Fibroblast of mammary gland (primary cell): Measurements from ENCODE around the gene AHRR.

ENCODE experiments used
- DNase-seq: peaks from one replicate; pipeline ENCODE4 v3.0.0-alpha.2; 2010; ENCODE audit warnings: low read depth
- H3K4me3 ChIP-seq: 2 replicates; pipeline ENCODE4 v1.5.1; 2011; ENCODE audit warnings: low read depth, mild to moderate bottlenecking, low read length, moderate library complexity; ENCODE audit not compliant: control insufficient read depth
- TF ChIP-seq, protein P1 (sequence below): conservative IDR thresholded peaks from 2 replicates; pipeline ENCODE4 v1.5.1; 2011; ENCODE audit warnings: low read depth, low read length, inconsistent platforms; ENCODE audit not compliant: control insufficient read depth, insufficient read depth

The AHRR gene

DNA sequence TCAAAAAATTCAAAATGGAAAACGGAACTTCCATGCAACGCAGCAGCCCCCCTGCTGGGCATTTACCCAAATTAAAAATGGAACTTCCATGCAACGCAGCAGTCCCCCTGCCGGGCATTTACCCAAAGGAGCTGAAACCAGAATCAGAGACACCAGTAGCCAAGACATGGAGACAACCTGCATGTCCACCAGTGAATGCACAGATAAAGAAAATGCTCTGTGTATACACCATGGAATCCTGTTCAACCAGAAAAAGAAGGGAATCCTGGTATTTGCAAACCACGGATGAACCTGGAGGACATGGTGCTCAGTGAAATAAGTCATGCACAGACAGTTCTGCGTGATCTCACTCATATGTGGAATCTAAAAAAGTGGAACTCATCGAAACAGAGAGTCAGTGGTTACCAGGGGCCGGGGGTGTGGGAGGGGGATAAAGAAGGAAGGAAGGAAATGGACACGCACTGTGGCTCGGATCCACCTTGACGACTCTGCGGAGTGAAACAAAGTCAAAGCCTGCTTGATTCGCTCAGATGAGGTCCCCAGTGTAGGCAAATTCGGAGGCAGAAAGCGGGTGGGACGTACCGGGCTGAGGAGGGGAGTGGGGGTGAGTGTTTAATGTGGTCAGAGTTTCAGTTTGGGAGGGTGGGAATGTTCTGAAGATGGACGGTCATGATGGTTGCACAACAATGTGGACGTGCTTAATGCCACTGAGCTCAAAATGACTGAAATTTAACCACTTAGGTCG lies 81.3 kb downstream of the AHRR start:
- DNase-seq = no peak
- H3K4me3 ChIP-seq = no peak overlapping the region

GRCh38 chr5:403995-404394 lies 82.5 kb downstream of the AHRR start:
- TF ChIP-seq, protein P1, sequence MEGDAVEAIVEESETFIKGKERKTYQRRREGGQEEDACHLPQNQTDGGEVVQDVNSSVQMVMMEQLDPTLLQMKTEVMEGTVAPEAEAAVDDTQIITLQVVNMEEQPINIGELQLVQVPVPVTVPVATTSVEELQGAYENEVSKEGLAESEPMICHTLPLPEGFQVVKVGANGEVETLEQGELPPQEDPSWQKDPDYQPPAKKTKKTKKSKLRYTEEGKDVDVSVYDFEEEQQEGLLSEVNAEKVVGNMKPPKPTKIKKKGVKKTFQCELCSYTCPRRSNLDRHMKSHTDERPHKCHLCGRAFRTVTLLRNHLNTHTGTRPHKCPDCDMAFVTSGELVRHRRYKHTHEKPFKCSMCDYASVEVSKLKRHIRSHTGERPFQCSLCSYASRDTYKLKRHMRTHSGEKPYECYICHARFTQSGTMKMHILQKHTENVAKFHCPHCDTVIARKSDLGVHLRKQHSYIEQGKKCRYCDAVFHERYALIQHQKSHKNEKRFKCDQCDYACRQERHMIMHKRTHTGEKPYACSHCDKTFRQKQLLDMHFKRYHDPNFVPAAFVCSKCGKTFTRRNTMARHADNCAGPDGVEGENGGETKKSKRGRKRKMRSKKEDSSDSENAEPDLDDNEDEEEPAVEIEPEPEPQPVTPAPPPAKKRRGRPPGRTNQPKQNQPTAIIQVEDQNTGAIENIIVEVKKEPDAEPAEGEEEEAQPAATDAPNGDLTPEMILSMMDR = no peak
- no peak for DNase-seq
- no peak overlapping the region for H3K4me3 ChIP-seq

More for the DNA sequence above, 81.3 kb downstream of the AHRR start:
- TF ChIP-seq, protein P1 = no peak

DNA sequence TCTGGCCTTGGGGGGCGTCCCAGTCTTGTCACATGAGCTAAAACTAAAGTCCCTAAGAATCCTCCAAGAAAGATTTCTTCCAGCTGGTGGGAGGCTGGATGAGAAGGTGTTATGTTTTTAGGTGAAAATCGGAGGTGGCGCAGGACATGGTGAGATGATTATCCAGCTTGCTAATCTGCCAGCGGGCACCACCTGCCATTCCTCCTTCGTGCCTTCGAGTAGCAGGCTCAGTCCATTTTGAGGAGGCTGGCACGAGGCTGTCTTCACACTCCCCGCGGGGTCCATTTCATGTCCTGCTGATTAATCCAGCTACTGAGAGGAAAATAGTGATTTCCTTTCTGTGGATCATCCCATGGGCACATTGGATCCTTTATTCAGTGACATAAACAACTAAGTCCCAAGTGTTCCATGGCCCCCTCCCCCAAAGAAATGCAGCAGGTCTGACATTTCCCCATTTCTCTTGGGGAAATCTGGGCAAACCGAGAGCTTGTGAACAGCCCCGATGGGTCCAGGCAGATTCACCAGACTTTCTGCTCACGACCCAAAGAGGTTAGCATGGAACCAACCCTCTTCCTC lies 83.2 kb downstream of the AHRR start:
- TF ChIP-seq, protein P1 = no peak

GRCh38 chr5:405421-405820 lies 83.9 kb downstream of the AHRR start:
- no peak for DNase-seq
- TF ChIP-seq, protein P1 = no peak
- no peak overlapping the region for H3K4me3 ChIP-seq

More for the DNA sequence above, 83.2 kb downstream of the AHRR start:
- DNase-seq = no peak
- H3K4me3 ChIP-seq = no peak overlapping the region

DNA sequence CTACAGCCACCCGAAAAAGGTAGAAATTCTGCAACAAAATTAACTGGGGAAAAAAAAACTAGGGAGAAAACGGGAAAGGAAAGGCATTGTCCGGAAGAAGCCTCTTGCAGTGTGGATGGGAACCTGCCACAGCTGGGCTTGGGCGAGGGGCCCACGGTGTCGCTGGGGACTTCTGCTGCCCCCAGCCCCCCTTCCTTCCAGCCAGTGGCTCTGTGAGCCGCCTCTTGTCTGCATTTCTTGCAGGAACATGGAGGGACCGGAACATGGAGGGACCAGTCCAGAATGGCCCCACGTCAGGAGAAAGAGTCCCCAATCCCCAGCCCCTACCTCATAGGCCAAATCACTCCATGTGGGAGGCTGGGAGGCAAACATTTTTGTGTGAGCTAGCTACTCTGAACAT lies 84.5 kb downstream of the AHRR start:
- DNase-seq = no peak
- H3K4me3 ChIP-seq = no peak overlapping the region
- TF ChIP-seq, protein P1 = no peak

DNA sequence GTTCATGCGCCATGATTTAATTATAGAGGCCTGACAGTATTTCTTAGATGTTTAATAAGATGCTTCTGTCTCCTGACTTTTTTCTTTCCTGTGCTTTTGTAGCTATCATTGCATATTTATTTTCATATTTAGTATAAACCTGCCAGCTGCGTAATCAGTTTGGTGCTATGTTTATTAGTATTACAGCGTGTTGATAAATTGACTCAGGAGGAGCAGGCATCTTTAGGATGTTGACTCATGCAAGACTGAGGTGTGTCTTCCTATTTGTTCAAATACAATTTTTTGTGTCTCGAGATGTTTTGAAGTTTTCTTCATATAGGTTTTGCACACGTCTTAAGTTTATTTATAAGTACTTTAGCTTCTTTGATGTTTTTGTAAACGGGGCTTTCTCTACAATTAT lies 85.5 kb downstream of the AHRR start:
- no peak overlapping the region for H3K4me3 ChIP-seq
- TF ChIP-seq, protein P1 = no peak
- no peak for DNase-seq
